ENCODE measurements around the gene MYMK. TPM values are rescaled to one million over a fixed set of nuclear protein-coding genes. Genes with fewer than 3 reads are reported as not detected.

Gene MYMK
- total and polyA plus RNA-seq, 2 of the 4 experiments (the other 2 are of a cell fraction) = not detected

DNA sequence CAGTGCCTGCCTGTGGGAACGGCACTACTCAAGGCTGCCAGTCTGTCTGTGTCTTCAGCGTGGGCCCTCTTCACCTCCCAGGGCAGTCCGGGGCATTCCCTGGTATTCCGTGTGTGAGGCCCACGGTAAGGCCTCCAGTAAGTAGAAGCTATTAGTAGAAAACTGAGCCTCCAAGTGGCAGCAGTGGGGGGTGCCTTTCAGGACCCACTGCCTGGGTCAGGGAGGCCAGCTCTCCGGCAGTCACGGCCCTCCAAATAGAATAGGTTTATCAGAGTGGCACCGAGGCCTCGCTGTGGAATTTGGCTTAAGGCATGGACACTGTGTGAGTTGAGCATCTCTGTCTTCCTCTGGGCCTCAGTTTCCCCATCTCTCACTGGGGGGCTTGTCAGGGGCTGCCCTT is 32.8 kb upstream of the MYMK start:
- Histone ChIP-seq H2BK20ac (ENCODE audit: low read depth, low read length) (peak overlapping the region; percentile 38; the same call in 1 of the 2 replicates), H4K91ac (ENCODE audit: insufficient read depth, low read depth, low read length) (peak overlapping the region; percentile 38), H3K4me2 (ENCODE audit: low read depth, low read length) (no peak overlapping the region), H3K4me3 (ENCODE audit: insufficient read depth, low read depth, low read length) (no peak overlapping the region), H2AK5ac (ENCODE audit: low read depth, low read length) (peak overlapping the region; percentile 68; the same call in 1 of the 2 replicates), H4K8ac (ENCODE audit: low read depth in 2 of 2, low read length in 2 of 2) (peak overlapping the region in 1 of 2 experiments; percentile 60; a peak in 1 of 4 replicates), H4K5ac (ENCODE audit: low read depth, low read length) (no peak overlapping the region), H3K9me1 (ENCODE audit: insufficient read depth, low read length) (peaks cover 3% of the 10 kb centered on the region; the same call in 1 of the 2 replicates), H3K23ac (ENCODE audit: low read depth, low read length) (no peak overlapping the region), H3K4ac (ENCODE audit: low read depth, low read length) (peak overlapping the region; percentile 53; the same call in 1 of the 2 replicates), H3K9ac (ENCODE audit: low read depth, low read length) (no peak overlapping the region), H3K4me1 (ENCODE audit: control insufficient read depth, insufficient read depth, low read length) (peaks cover 12% of the 10 kb centered on the region), H3K56ac (ENCODE audit: extremely low read depth, insufficient read depth, low read length) (no peak overlapping the region; the same call in 1 of the 2 replicates), H3K27ac (ENCODE audit: insufficient read depth, low read length) (no peak overlapping the region), H3K27me3 (ENCODE audit: control insufficient read depth, insufficient read depth, low read length) (peaks cover 5% of the 10 kb centered on the region), H3K9me3 (ENCODE audit: control insufficient read depth, insufficient read depth, low read length) (no peaks in the 10 kb centered on the region), H3K18ac (ENCODE audit: low read depth, low read length) (no peak overlapping the region), H2BK5ac (ENCODE audit: low read depth, low read length, poor library complexity, severe bottlenecking) (no peak overlapping the region), H3K14ac (replicated peaks; ENCODE audit: low read depth, low read length) (no peak overlapping the region; the same call in 1 of the 2 replicates), H4K20me1 (ENCODE audit: insufficient read depth, low read length) (no peaks in the 10 kb centered on the region; the same call in 1 of the 2 replicates), H2AK9ac (replicated peaks; ENCODE audit: low read depth, low read length, poor library complexity) (no peak overlapping the region), H2BK120ac (ENCODE audit: low read depth, low read length) (peak overlapping the region; percentile 55), H3K36me3 (ENCODE audit: control insufficient read depth, insufficient read depth, low read length) (no peaks in the 10 kb centered on the region), H2AFZ (replicated peaks; ENCODE audit: low read length, poor library complexity) (peak overlapping the region; percentile 58), H2BK15ac (ENCODE audit: low read depth, low read length) (peak overlapping the region; percentile 11; the same call in 1 of the 3 replicates), H3K79me1 (ENCODE audit: low read depth in 1 of 2, low read length in 2 of 2) (no peaks in the 10 kb centered on the region)
- dilution Hi-C loops (cut with HindIII; ENCODE audit: low sequenced_read_pairs, unreplicated experiment) = no loop called here
- no peak for ATAC-seq (ENCODE audit: low read depth)
- ChIA-PET POLR2A (ENCODE audit: unreplicated experiment) (no interaction called here), CTCF (no interaction called here)
- intact Hi-C loops (cut with micrococcal nuclease) = no loop called here
- no peak for TF ChIP-seq FOS (IDR thresholded peaks at IDR 0.05; ENCODE audit: low read depth, low read length)
- TF ChIP-seq RCOR1 (IDR thresholded peaks at IDR 0.05; ENCODE audit: insufficient replicate concordance, low read length) = no peak
- no peak for TF ChIP-seq SMC3 (IDR thresholded peaks at IDR 0.05; ENCODE audit: low read depth, low read length)
- TF ChIP-seq, protein P1, sequence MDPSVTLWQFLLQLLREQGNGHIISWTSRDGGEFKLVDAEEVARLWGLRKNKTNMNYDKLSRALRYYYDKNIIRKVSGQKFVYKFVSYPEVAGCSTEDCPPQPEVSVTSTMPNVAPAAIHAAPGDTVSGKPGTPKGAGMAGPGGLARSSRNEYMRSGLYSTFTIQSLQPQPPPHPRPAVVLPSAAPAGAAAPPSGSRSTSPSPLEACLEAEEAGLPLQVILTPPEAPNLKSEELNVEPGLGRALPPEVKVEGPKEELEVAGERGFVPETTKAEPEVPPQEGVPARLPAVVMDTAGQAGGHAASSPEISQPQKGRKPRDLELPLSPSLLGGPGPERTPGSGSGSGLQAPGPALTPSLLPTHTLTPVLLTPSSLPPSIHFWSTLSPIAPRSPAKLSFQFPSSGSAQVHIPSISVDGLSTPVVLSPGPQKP (IDR thresholded peaks at IDR 0.05; ENCODE audit: borderline replicate concordance, low read depth, low read length) = no peak
- in situ Hi-C loops (cut with MboI; ENCODE audit: low sequenced_read_pairs) = no loop called here
- 90% methylated on average over 2 of the region's 9 CpGs; no CpG with 5 or more reads in 1 of the 2 experiments for WGBS, 2 experiments (ENCODE audit: extremely low coverage in 2 of 2, insufficient read length in 1 of 2)
- no peak for DNase-seq
- no TSS peak for BruUV-seq (replicated peaks)
